ENCODE data around the gene RASA3.

RASA3 gene

DNA sequence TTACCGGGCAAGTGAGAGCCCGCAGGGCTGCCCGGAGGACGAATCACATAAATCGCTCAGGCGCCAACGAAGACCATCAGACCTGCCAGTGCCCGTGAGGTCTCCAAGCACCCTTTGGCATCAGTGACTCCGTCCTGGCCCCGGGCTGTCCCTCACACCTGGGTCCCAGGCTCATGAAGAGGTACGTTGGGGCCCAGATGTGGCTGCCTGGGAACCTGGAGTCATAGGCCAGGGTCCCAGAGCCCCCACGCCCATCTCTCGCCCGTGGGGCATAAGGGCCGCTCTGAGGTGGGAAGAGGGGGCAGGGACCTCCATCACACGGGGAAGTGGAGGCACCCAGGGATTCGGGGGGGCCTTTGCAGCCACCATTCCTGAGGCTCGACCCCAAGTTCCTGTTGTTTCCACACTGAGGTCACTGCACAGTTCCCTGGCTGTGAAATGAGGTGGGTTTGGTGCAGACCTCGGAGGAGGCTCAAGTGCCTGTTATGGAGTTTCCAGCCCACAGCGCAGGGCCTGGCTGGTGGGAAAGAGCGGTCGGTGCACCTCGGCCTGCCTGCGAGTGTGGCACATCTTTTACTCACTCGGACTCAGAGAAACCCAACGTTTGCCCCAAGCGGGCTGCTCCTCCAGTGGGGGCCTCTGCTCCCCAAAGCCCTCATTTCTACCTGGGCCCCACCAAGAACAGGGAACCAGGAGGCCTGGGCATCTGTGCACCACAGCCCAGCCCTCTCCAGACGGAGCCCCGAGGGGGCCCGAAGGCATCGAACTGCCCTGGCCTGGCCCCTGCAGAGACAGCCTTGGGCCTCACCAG, 122.6 kb downstream of the RASA3 start:
- DNase-seq (ENCODE audit: low read depth, low spot score) = no peak
- no peak overlapping the region for H3K4me3 ChIP-seq (ENCODE audit: low read length)

DNA sequence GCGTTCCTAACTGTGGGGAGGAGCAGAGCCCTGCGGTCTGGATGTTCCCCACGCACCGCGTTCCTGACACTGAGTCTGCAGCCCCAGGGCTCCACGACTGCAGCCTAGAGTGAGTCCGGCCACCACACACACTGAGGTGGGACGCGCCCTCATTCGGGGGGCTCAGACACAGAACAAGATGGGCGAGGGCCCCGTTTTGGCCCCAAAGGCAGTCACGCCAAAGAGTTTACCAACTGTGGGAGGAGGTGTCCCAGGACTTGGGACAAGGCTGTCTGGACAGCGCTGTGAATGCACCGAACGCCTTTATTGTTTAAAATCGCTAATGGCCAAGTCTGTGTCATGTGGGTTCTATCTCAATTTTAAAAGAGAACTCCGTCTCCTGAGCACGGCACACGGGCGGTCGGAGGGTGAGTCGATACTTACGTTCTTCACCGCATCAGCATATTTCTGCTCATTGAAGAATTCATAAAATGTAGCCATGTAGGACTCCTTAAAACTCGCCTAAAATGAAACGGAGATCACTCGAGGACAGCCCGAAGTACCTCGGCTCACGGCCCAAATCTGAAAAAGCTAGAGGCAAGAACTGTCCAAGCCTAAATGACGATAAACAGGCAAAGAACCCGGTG, 123.3 kb downstream of the RASA3 start:
- no peak for DNase-seq (ENCODE audit: low read depth, low spot score)
- no peak overlapping the region for H3K4me3 ChIP-seq (ENCODE audit: low read length)

DNA sequence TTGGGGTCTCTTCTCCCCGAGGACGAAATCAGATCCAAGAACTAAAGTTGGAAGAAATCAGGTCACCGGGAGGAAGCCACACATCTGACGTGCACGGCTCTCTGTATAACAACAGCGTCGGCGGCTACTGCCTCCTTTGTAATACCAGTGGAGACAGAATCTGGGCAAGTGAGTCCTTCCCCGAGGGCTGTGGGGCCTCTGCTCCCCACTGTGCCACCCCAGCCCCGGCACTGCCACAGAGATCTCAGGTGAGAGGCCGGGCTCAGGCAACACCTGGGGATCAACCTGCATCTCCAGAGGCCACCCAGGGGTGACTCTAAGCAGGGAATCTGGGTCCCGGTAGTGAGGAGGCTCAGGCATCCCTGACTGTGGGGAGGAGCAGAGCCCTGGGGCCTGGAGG, 124.9 kb downstream of the RASA3 start:
- no peak for DNase-seq (ENCODE audit: low read depth, low spot score)
- H3K4me3 ChIP-seq (ENCODE audit: low read length) = no peak overlapping the region

DNA sequence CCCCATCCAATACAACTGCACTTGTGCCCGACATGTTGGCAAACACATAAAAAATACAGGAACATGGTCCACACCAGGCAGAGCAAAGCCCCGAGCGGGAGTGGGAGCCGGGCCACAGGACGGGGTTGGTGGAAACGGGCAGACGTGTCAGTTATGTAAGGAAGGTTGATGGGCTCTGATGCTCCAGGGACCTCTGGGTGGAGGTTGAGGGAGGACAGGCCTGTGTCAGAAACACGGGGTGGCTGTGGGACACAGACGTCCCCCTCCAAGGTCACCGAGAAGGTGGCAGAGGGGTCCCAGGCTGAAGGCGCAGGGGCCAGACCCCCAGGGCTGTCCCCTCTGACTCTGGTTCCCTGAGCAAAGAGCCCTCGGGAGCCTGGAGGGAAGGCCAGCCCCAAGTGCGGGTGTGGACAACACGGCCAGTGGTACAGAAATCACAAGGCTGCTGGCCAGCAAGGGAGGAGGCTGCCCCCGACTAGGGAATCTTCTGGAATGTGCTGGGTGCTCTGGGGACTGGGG, 127.2 kb downstream of the RASA3 start:
- DNase-seq (ENCODE audit: low read depth, low spot score) = no peak

DNA sequence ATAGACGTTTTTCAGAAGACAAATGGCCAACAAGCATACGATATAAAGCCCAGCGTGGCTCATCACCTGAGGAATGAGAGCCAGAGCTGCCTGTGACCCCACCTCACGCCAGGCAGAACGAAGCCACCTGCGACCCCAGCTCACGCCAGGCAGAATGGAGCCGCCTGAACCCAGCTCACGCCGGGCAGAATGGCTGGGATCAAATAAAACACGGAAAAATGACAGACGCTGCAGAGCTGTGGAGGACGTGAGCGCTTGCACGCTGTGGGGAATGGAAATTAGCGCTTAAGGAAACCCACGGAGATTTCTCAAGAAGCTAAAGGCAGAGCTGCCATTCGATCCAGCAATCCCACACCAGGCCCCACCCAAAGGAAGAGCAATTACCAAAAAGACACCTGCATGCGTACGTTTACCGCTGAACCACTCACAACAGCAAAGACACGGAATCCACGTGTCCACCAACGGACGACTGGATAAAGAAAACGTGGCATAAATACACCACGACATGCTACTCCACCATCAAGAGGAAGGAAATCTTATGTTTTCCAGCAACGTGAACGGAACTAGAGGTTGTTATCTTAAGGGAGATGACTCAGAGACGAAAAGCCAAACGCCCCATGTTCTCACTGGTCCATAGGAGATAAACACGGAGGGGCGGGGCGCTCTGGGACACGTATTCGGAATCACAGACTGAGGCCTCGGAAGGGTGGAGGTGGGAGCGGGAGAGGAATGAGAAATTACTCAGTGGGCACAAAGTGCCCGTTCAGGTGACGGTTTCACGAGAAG, 127.8 kb downstream of the RASA3 start:
- H3K4me3 ChIP-seq (ENCODE audit: low read length) = no peak overlapping the region
- DNase-seq (ENCODE audit: low read depth, low spot score) = no peak

More for the DNA sequence above, 127.2 kb downstream of the RASA3 start:
- no peak overlapping the region for H3K4me3 ChIP-seq (ENCODE audit: low read length)

DNA sequence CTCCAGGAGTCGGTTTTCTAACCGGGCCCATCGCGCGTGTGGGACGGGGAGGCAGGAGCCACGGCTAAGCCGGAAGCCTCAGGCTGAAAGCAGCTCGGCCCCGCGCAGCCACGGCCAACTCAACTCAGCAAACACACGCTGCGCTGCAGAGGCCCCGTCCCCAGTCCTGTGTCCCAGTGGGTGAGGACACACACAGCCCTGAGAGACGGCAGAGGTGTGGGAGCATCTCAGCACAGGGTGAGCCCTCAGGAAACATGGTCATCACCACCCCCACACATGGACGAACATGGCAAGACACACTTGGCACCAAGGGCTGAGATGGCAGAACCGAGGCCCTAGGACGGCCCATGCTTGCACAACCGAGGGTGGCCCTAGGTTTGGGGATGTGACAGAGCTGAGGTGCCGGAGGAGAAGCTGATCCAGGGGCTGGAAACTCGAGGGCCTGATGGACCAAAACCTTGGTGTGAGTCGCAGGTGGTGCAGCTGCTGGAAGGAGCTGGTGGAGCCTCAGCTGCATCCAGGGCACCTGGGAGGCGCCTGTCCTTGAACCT, 129.6 kb downstream of the RASA3 start:
- no peak overlapping the region for H3K4me3 ChIP-seq (ENCODE audit: low read length)
- DNase-seq (ENCODE audit: low read depth, low spot score) = no peak

DNA sequence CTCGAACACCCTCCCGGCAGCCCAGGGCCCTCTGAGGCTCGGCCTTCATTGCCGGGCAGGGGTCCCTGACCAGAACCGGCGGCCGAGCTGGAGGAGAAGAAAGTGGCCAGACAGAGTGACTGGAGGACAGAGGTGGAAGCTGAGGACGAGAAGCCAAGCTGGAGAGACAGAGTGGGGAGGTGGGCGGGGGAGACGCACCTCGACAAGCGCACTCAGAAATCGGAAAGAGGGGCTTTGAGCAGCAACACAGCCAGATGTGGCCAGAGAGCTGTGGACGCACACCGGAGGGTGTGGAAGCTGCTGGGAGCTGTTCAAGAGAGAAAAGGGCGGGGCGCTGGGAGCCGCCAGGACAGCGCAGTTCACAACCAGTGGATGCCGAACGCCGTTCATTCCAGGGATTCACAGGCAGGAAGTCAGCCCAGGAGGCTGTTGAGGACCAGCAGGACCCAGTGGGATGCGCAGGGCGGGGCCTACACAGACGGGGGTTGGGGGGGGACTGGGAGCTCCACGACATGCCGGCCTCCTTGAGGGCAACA, 130.3 kb downstream of the RASA3 start:
- no peak for DNase-seq (ENCODE audit: low read depth, low spot score)
- H3K4me3 ChIP-seq (ENCODE audit: low read length) = no peak overlapping the region

DNA sequence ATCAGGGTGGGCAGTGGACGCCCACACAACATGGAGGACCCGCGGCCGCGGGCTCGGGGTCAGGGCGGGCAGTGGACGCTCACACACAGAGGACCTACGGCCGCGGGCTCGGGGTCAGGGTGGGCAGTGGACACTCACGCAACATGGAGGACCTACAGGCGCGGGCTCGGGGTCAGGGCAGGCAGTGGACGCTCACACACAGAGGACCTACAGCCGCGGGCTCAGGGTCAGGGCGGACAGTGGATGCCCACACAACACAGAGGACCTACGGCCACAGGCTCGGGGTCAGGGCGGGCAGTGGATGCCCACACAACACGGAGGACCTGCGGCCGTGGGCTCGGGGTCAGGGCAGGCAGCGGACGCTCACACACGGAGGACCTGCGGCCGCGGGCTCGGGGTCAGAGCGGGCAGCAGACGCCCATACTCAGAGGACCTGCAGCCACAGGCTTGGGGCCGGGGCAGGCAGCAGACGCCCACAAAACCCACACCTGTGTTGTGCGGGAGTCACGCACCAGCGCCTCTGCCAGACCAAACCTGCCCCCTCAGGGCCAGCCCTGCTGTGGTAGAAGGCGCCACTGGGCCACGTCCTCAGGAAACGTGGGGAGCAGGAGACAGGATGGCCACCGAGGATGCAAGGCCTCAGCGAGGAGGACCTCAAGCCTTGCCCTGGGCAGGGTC, 131.0 kb downstream of the RASA3 start:
- H3K4me3 ChIP-seq (ENCODE audit: low read length) = no peak overlapping the region
- DNase-seq (ENCODE audit: low read depth, low spot score) = no peak

DNA sequence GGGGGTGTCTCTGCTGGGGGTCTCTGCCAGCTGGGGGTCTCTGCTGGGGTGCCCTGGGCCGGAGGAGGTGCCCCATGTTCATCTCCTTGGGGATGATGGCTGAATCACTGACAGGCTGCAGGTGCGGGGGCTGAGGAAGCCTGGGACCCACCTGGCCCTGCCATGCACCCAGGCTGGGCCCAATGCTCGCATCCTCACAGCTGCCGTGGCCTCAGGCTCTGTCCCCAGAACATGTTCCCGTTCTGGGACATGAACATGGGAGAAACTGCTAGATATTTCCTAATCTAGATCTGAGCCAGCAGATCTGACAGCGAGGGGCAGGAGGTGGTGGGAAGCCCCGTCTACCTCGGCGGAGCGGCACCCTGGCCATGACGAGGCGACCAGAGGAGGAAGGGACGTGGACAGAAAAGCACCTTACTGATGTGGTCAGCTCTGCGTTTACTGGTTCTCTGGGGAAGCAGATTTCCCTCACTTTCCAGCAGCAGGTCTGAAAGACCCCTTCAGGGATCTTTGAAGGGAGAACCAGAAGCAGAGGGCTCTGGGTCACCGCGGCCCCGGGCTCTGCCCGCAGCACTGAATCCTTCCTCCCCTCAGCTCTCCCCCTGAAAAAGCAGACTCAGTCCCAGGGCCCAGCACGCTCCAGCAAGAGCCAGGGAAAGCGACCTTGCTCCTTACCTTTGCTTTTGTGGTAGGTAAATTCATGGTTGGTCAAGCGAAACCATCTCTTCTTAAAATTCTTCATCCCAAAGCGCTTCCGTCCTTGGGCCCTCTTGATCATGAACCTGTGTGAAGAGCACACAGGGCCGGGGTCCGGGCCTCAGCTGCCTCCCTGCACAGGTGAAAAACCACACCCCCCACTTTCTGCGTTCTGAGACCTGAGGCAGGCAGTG, 132.0 kb downstream of the RASA3 start:
- H3K4me3 ChIP-seq (ENCODE audit: low read length) = no peak overlapping the region

DNA sequence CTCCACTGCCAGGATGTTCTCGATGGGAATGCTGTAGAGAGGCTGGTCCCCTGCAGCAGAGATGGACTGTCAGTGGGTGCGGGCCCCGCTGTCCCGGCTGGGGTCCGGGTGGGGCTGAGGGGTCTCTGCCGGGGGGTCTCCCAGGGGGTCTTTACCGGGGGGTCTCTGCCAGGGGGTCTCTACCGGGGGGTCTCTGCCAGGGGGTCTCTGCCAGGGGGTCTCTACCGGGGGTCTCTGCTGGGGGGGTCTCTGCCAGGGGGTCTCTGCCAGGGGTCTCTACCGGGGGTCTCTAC, 132.9 kb downstream of the RASA3 start:
- no peak for DNase-seq (ENCODE audit: low read depth, low spot score)
- no peak overlapping the region for H3K4me3 ChIP-seq (ENCODE audit: low read length)

More for the DNA sequence above, 132.0 kb downstream of the RASA3 start:
- DNase-seq (ENCODE audit: low read depth, low spot score) = no peak

DNA sequence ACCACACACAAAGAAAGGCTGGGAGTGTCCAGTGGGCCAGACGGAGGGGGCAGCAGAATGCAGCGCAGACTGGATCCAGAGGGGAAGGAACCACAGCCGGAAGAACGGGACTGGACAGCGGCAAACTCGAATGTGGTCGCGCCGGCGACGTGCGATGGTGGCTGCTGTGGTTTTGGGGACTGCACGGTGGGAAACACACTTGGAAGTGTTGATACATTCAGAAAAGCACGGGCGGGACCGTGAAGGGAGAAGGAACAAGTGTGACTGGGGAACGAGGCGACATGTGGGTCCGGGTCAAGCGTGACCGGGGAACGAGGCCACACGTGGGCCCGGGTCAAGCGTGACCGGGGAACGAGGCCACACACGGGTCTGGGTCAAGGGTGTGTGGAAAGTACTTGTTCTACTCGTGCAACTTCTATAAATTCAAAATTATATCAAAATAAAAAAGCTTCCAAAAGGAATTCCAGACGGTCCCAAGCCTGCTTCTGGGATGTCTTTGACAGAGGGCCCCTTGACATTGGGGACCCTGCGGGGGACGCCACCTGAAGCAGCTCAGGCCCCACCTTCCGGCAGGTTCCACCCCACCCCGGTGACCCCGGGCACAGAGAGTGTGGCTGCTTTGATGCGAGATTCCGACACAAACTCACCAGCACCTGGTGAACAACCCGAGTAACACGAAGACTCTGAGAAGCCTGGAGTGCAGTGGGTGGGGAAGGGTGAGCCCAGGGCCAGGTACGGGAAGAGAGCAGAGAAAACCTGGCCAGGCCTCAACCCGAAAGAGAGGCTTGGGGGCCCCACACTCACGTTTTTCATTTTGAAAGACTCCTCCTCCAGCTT, 133.4 kb downstream of the RASA3 start:
- no peak for DNase-seq (ENCODE audit: low read depth, low spot score)
- no peak overlapping the region for H3K4me3 ChIP-seq (ENCODE audit: low read length)

DNA sequence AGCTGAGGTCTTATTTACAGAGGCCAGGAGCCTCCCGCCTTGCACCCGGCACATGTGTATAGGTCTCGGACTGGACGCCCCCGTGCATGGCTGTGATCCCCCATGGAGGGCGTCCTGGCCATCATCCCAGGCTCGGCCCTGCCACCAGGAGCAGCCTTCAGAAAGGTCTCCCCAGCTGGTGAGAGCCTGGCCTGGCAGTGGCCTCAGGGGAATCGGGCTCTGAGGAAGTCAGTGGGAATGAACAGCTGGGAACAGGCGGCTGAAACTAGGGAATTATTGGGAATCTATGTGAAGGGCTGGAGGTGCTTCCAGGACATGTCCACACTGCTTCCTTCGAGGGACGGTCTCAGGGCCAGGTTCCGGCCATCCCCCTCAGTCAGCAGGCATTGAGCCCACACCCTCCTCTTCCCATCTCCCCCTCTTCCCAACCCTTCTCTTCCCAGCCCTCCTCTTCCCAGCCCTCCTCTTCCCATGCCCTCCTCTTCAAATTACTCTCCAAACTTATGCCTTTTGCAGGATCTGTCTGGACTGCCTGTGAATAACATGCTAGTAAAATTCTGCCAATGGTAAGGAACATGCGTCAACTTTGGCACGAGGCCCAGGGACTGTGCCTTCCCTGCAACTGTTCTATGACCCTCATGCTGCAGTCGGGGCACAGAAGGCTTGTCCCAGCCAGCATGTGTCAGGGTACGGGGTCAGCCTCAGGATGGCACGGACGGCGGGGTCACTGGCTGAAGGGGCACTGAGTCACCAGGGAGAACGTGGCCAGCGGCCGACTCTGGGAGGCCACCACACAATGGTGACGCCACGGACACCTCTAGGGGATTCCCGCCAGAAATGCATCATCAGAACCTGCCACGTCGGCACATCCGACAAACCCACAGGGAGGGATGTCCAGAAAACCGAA, 134.3 kb downstream of the RASA3 start:
- no peak for DNase-seq (ENCODE audit: low read depth, low spot score)
- no peak overlapping the region for H3K4me3 ChIP-seq (ENCODE audit: low read length)

DNA sequence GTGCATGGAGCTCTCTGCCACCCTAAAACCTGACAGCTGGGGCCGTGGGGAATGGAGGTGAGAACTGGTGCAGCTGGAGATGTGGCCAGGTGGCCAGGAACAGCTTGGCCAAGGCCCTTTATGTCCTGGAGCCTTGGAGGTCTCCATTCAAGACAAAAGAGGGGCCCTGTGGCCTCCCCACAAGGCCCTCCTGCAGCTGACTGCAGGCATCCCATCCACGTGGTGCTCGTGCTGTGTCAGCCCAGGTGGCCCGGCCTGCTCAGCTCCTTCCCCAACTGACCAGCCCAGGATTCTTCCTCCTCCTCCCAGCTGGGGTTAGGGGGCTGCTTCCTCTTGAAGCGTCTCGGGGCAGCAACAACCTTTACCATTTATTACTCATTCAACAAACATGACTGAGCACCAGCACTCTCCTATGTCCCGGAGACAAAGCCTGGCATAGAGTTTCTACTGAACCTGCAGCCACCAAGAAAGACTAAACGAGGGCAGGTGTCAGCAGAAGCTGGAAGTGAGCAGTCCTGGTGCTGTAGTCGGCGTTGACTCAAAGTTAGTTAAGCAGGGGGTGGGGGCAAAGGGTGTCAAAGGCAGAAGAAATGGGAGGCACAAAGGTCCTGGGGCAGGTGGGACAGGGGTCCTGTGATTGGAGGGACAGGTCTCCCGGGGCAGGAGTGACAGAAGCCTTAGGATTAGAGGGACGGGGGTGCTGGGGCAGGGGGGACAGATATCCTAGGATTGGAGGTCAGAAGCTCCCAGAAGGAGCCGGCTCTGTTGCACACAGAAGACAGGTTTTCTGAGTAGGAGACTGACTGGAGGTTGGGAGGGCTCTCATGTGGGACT, 135.3 kb downstream of the RASA3 start:
- DNase-seq (ENCODE audit: low read depth, low spot score) = no peak
- H3K4me3 ChIP-seq (ENCODE audit: low read length) = no peak overlapping the region

DNA sequence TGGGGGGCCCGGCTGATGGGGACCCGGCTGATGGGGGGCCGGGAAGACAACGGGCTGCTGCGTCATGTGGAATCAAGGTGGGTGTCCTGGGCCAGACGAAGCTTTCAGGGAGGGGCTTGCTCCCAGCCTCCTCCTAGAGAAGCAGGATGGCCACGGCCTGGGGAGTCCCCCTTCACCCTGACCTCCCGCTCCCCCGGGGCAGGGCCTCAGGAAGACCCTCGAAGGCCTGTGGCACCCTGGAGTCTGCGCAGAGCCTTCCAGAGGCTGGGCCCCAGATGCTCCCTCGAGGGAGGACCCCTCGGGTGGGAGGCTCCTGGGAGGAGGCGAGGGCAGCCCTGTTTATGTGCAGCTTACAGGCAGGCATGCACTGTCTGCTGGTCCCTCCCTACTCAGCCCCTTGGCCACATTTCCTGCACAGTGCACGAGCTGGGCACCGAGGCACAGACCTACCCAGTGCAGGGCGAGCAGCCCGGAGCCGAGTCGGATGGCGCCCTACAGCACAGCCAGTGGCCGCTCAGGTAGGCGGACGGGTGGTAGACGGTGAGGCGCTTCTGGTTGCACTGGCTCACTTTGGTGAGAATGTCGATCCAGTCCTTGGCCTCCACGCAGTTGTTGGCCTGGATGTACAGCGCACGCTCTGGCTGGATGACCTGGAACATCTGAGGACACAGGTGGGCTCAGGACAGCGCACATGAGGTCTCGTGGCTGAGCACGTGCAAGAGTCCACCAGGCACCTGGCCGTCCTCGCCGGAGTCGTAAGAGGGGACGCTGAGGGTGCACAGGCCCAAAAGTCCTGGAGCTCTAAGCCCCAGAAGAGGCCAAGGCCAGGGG, 136.1 kb downstream of the RASA3 start:
- no peak overlapping the region for H3K4me3 ChIP-seq (ENCODE audit: low read length)
- DNase-seq (ENCODE audit: low read depth, low spot score) = no peak

Measured in Jurkat, Clone E6-1 (cell line).